Stimulated activated naive B cell treated with anti-CD40 and anti-IgM and Interleukin-4, amounts not matched to agents 10 μg/mL and 1 μg/mL and 100 μg/mL, for 72 hours (primary cell): ENCODE measurements around the gene CDON.
A peak's percentile ranks its signal among the peaks of the same experiment; 100 is the strongest.

Source experiments
- ATAC-seq, 2 donors: fragments of 150-1000 bp; cut with Tn5 transposase; replicated peaks; 2 replicates each; pipeline ENCODE4 v1.10.0; 2021; ENCODE audit warnings: moderate library complexity in 1 of 2
- DNase-seq: peaks from one replicate; pipeline ENCODE4 v3.0.0; 2021
- H3K27ac Mint-ChIP-seq: one replicate; pipeline ENCODE4 v1.8.0; 2022; ENCODE audit warnings: mild to moderate bottlenecking, mixed read lengths
- H3K27me3 Mint-ChIP-seq, 2 donors: one replicate each; pipeline ENCODE4 v1.8.0; 2022; ENCODE audit warnings: mixed read lengths in 2 of 2
- H3K36me3 Mint-ChIP-seq, 2 donors: one replicate each; pipeline ENCODE4 v1.8.0; 2022; ENCODE audit warnings: mixed read lengths in 2 of 2, mild to moderate bottlenecking in 1 of 2
- H3K4me1 Mint-ChIP-seq, 2 donors: one replicate each; pipeline ENCODE4 v1.8.0; 2022; ENCODE audit warnings: mixed read lengths in 2 of 2, mild to moderate bottlenecking in 1 of 2
- H3K4me3 Mint-ChIP-seq, 2 donors: one replicate each; pipeline ENCODE4 v1.8.0; 2022; ENCODE audit warnings: mild to moderate bottlenecking in 2 of 2, mixed read lengths in 2 of 2, moderate library complexity in 1 of 2
- H3K9me3 Mint-ChIP-seq, 2 donors: one replicate each; pipeline ENCODE4 v1.8.0; 2022; ENCODE audit warnings: mixed read lengths in 2 of 2, mild to moderate bottlenecking in 1 of 2

The CDON gene, protein sequence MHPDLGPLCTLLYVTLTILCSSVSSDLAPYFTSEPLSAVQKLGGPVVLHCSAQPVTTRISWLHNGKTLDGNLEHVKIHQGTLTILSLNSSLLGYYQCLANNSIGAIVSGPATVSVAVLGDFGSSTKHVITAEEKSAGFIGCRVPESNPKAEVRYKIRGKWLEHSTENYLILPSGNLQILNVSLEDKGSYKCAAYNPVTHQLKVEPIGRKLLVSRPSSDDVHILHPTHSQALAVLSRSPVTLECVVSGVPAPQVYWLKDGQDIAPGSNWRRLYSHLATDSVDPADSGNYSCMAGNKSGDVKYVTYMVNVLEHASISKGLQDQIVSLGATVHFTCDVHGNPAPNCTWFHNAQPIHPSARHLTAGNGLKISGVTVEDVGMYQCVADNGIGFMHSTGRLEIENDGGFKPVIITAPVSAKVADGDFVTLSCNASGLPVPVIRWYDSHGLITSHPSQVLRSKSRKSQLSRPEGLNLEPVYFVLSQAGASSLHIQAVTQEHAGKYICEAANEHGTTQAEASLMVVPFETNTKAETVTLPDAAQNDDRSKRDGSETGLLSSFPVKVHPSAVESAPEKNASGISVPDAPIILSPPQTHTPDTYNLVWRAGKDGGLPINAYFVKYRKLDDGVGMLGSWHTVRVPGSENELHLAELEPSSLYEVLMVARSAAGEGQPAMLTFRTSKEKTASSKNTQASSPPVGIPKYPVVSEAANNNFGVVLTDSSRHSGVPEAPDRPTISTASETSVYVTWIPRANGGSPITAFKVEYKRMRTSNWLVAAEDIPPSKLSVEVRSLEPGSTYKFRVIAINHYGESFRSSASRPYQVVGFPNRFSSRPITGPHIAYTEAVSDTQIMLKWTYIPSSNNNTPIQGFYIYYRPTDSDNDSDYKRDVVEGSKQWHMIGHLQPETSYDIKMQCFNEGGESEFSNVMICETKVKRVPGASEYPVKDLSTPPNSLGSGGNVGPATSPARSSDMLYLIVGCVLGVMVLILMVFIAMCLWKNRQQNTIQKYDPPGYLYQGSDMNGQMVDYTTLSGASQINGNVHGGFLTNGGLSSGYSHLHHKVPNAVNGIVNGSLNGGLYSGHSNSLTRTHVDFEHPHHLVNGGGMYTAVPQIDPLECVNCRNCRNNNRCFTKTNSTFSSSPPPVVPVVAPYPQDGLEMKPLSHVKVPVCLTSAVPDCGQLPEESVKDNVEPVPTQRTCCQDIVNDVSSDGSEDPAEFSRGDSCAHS (N-terminal part only)

DNA sequence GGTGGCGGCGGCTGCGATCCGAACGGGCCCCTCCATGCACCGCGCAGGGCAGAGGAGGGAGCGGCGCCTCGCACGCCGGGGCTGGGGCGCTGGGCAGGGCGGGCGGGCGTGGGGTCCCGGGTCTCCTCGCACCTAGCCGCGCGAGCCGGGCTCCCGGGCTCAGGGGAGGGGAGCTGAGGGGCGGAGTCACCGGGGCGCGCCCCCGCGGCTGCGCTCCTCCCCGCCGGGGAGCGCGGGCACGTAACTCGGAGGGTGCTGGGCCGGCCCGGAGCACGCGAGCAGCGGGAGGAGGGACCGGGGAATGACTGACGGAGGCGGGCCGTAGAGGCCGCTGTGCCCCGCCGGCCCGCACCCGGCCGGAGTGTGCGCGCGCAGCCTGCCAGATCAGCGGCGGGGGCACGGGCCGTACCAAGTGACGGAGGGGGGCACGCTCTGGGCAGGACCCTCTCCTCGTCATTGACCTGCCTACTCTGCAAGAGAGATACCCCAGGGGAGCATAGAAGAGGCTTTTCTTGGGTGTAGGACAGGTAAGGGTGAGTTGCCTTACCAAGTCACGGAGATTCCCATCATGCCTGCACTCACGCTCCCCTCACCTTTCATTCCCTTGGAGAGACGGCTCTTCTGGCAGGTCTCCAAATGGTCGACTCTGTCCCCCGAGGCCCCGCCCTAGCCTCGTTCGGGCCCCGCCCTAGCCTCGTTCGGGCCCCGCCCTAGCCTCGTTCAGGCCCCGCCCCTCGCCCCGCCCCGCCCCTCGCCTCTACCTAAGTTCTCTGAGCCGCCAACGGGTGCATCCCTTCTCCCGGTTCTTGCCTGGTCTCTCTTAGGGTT lies at the start of gene CDON:
Gene CDON (minus strand): TSS at position 188 of the 828 bp plus-strand sequence. CDS start 39,390 bp downstream, outside the sequence.
- Mint-ChIP-seq H3K27me3 (peaks cover 43 to 53% of the 10 kb centered on the region in 2 donors), H3K27ac (peak within 1 kb of the TSS; percentile 95), H3K4me3 (peak within 1 kb of the TSS; percentile 86 to 87), H3K4me1 (peaks cover 2 to 8% of the 10 kb centered on the region in 2 donors), H3K9me3 (peaks cover 0 to 6% of the 10 kb centered on the region in 2 donors), H3K36me3 (no peaks in the 10 kb centered on the region)
- DNase-seq (peak; percentile 80), ATAC-seq (peak; percentile 97)

- no peak overlapping the region for H3K27ac Mint-ChIP-seq
- no peak overlapping the region for H3K4me3 Mint-ChIP-seq
- H3K36me3 Mint-ChIP-seq = no peaks in the 10 kb centered on the region
- no peak for DNase-seq
- H3K4me1 Mint-ChIP-seq = no peaks in the 10 kb centered on the region
- H3K27me3 Mint-ChIP-seq = peaks cover 3 to 6% of the 10 kb centered on the region in 2 donors
- no peak for ATAC-seq
- peaks cover 0 to 2% of the 10 kb centered on the region in 2 donors for H3K9me3 Mint-ChIP-seq
Measured at GRCh38 chr11:126111458-126112116, 48.9 kb upstream of the CDON start.

DNA sequence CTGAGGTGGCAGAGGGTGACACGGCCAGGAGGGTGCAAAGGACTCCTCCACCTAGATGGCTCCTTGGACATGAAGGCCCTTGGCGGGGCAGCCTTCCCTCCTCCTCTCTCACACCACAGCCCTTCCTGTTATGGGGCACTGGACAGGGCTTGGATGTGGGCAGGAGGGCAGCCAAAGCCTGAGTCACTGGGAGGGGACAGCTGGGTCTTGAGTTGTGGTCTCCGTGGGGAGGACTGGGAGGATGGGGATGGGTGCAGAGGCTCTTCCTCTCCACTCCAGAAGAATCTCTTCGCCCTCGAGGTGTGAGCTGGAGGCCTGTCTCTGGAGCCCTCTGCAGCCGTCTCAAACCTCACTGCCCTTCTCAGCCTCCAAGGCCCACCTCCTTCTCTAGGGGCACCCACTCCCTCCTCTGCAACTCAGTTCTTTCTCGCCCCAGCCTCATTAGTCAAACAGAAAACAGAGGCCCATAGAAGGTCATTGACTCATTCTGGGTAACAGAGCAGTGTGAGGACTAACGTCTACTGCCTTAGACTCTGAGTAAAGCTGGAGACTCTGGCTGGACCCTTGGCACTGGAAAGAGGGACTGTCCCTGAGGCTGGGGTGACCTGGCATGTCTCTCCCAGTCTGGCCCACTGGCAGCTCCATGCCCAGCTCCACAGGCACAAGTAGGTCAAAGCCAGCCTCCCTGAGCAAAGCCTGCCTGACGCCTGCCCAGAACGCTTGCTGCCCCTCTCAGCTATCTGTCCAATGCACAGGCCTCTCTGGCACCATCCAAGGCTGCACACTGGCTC lies 47.5 kb upstream of the CDON start:
- Mint-ChIP-seq H3K4me3 (no peak overlapping the region), H3K27ac (no peak overlapping the region), H3K4me1 (no peaks in the 10 kb centered on the region), H3K27me3 (peaks cover 6 to 12% of the 10 kb centered on the region in 2 donors), H3K36me3 (no peaks in the 10 kb centered on the region), H3K9me3 (peaks cover 0 to 2% of the 10 kb centered on the region in 2 donors)
- ATAC-seq = peak; percentile 41 to 55
- no peak for DNase-seq

DNA sequence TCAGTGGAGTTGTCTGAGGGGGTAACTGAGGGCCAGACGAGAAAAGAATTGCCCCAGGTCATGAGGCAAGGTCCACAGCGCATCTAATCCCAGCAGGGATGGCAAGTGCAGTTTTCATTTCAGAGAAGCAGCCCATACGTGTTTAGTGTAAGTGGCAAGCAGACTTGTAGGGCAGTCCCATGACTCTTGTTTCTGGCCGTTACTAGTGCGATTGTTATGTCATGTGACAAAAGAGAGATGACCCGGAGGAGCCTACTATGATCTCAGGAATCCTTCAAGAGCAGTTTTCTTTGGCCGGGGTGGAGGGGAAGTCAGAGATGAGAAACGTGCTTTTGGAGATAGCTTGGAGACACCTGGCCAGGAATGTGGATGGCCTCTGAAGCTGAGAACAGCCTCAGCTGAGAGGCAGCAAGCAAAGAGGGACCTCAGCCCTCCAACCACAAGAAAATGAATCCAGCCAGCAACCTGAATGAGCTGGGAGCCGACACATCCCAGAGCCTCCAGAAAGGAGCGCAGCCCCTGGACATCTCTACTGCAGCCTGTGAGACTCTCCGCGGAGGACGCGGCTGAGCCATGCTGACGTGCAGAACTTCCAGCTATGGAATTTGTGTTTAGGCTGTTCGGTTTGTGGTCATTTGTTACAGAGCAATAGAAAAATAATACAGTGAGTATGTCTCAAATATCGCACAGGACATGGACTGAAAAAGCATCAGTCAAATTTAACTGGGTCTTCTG lies 44.1 kb upstream of the CDON start:
- Mint-ChIP-seq H3K27me3 (peaks cover 14 to 17% of the 10 kb centered on the region in 2 donors), H3K36me3 (no peaks in the 10 kb centered on the region), H3K4me1 (no peaks in the 10 kb centered on the region), H3K4me3 (no peak overlapping the region), H3K27ac (no peak overlapping the region), H3K9me3 (peaks cover 0 to 2% of the 10 kb centered on the region in 2 donors)
- DNase-seq (no peak), ATAC-seq (no peak)

- Mint-ChIP-seq H3K36me3 (no peaks in the 10 kb centered on the region), H3K4me1 (no peaks in the 10 kb centered on the region), H3K27me3 (peaks cover 18 to 26% of the 10 kb centered on the region in 2 donors), H3K4me3 (no peak overlapping the region), H3K9me3 (peaks cover 0 to 2% of the 10 kb centered on the region in 2 donors), H3K27ac (no peak overlapping the region)
- DNase-seq = no peak
- no peak for ATAC-seq
Measured at GRCh38 chr11:126105748-126106080, 43.0 kb upstream of the CDON start.

GRCh38 chr11:126105022-126105747 lies 42.5 kb upstream of the CDON start:
- no peak for DNase-seq
- H3K4me3 Mint-ChIP-seq = no peak overlapping the region
- H3K4me1 Mint-ChIP-seq = no peaks in the 10 kb centered on the region
- H3K27me3 Mint-ChIP-seq = peaks cover 18 to 26% of the 10 kb centered on the region in 2 donors
- H3K9me3 Mint-ChIP-seq = peaks cover 0 to 2% of the 10 kb centered on the region in 2 donors
- no peak for ATAC-seq
- H3K27ac Mint-ChIP-seq = no peak overlapping the region
- H3K36me3 Mint-ChIP-seq = no peaks in the 10 kb centered on the region

GRCh38 chr11:126104420-126104819 lies 41.8 kb upstream of the CDON start:
- ATAC-seq (no peak), DNase-seq (no peak)
- H3K27ac Mint-ChIP-seq = no peak overlapping the region
- no peak overlapping the region for H3K4me3 Mint-ChIP-seq
- no peaks in the 10 kb centered on the region for H3K4me1 Mint-ChIP-seq
- H3K27me3 Mint-ChIP-seq = peaks cover 18 to 26% of the 10 kb centered on the region in 2 donors
- H3K9me3 Mint-ChIP-seq = peaks cover 0 to 2% of the 10 kb centered on the region in 2 donors
- no peaks in the 10 kb centered on the region for H3K36me3 Mint-ChIP-seq

- no peaks in the 10 kb centered on the region for H3K4me1 Mint-ChIP-seq
Measured at GRCh38 chr11:126103150-126103549, 40.5 kb upstream of the CDON start.

DNA sequence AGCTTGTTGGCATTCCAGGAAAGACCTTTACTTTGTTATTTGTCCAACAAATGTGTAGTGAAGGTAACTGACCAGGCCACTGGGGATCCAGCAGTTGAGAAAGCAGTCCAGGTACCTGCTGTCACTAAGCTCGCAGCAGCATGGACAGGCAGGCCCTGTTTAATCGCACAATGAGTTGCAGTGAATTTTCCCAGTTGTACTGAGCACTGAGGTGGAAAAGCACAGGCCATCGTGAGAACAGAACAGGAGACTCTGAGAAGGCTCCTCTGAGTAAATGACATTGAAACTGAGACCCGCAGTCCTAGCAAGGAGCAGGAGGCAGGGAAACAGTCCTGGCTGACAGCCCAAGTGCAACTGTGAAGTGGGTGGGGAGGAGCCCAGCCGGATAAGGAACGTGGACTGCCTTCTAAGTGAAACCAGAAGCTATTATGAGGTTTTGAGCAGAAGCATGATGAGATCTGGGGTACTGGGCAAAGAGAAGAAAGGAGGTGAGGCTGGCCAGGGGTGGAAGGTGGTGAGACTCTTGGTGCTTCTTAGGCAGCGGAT lies 39.8 kb upstream of the CDON start:
- no peak overlapping the region for H3K27ac Mint-ChIP-seq
- no peak for ATAC-seq
- H3K4me1 Mint-ChIP-seq = no peaks in the 10 kb centered on the region
- no peaks in the 10 kb centered on the region for H3K36me3 Mint-ChIP-seq
- H3K9me3 Mint-ChIP-seq = no peaks in the 10 kb centered on the region
- H3K4me3 Mint-ChIP-seq = no peak overlapping the region
- H3K27me3 Mint-ChIP-seq = peaks cover 23 to 31% of the 10 kb centered on the region in 2 donors
- no peak for DNase-seq

More at GRCh38 chr11:126103150-126103549, 40.5 kb upstream of the CDON start:
- DNase-seq (no peak), ATAC-seq (no peak)
- no peak overlapping the region for H3K27ac Mint-ChIP-seq
- no peaks in the 10 kb centered on the region for H3K36me3 Mint-ChIP-seq
- H3K27me3 Mint-ChIP-seq = peaks cover 18 to 26% of the 10 kb centered on the region in 2 donors
- H3K9me3 Mint-ChIP-seq = peaks cover 0 to 2% of the 10 kb centered on the region in 2 donors
- H3K4me3 Mint-ChIP-seq = no peak overlapping the region

DNA sequence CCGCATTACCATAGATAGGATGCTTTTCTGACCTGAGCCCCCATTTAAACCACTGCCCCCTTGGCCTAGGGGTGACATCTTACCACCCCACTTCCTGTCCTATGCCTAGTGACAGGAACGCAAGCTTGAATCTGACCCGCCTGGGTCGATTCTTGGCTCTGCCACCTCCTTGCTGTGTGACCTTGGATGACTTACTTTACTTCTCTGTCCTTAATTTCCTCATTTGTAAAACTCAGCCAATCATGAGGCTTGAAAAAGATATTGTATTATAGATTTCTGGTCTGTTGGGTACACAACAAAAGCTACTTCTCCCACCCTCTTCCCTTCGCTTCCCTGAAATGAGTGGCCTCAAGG lies 39.2 kb upstream of the CDON start:
- ATAC-seq (no peak), DNase-seq (no peak)
- Mint-ChIP-seq H3K27me3 (peaks cover 25 to 33% of the 10 kb centered on the region in 2 donors), H3K9me3 (no peaks in the 10 kb centered on the region), H3K36me3 (no peaks in the 10 kb centered on the region), H3K4me1 (no peaks in the 10 kb centered on the region), H3K27ac (no peak overlapping the region), H3K4me3 (no peak overlapping the region)

GRCh38 chr11:126101251-126101929 lies 38.7 kb upstream of the CDON start:
- Mint-ChIP-seq H3K4me1 (no peaks in the 10 kb centered on the region), H3K9me3 (no peaks in the 10 kb centered on the region), H3K36me3 (no peaks in the 10 kb centered on the region), H3K4me3 (no peak overlapping the region), H3K27ac (no peak overlapping the region), H3K27me3 (peaks cover 20 to 28% of the 10 kb centered on the region in 2 donors)
- DNase-seq = no peak
- ATAC-seq = no peak
